GM21360 (cell line): Measurements from ENCODE around the gene BICRA.
A peak's percentile ranks its signal among the peaks of the same experiment; 100 is the strongest.
"Not testable (repeated sequence)": the region's sequence is repeated elsewhere in the genome, so short reads cannot be mapped to it uniquely, and the experiment has no call there.

Experiments used
- ATAC-seq: cut with Tn5 transposase; IDR thresholded peaks from one replicate; pipeline ENCODE4 v1.9.1; 2021; ENCODE audit warnings: mild to moderate bottlenecking, moderate library complexity; ENCODE audit not compliant: unreplicated experiment

BICRA gene

DNA sequence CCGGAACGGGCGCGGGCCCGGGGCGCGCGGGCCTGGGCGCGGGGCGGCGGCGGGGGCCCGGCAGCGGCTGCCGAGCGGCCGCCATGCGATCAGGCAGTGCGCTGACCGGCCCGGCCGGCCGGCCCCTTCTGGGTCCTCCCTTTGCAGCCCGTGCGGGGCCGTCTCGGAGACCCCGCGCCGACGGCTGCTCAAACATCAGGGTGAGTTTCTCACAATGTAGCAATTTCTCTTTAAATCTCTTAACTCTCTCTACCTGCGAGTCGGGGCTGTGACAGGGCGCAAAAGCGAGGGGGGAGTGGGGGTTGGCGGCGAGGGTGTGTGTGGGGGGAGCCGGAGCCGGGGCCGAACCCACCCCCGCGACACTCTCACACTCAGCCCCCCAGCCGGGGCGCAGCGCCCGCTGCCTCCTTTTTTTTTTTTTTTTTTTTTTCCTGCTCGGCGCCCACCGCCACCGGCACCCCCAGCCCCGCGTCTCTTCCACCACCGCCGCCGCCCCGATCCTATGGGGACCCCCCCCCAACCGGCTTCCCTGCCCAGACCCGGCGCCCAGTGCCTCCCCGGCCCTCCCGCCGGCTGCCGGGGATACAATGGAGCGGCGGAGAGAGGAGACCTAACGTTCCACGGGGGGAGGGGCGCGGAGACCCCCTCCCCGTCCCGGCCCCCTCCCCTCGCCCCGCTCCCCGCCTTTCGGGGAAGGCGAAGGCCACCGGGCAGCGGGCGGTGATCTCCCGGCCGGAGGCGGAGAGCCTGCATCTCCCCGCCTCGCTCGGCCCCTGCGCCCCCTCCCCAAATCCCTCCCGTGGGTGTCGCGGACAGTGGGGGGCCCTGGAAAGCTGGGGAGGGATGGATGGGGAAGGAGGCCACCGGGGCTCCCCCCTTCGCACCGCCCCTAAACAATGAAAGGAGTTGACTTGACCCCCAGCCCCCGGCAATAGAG is at the start of gene BICRA:
BICRA (plus strand) TSS at position 166 of the 937 bp plus-strand sequence. CDS start 64,441 bp downstream, outside the sequence.
- peak; percentile 30 for ATAC-seq

- no peak for ATAC-seq
Measured at GRCh38 chr19:47560999-47561398, 47.9 kb upstream of the BICRA start.

GRCh38 chr19:47561440-47562057 is 47.4 kb upstream of the BICRA start:
- ATAC-seq: no peak

GRCh38 chr19:47564081-47564480 is 44.9 kb upstream of the BICRA start:
- ATAC-seq: no peak

DNA sequence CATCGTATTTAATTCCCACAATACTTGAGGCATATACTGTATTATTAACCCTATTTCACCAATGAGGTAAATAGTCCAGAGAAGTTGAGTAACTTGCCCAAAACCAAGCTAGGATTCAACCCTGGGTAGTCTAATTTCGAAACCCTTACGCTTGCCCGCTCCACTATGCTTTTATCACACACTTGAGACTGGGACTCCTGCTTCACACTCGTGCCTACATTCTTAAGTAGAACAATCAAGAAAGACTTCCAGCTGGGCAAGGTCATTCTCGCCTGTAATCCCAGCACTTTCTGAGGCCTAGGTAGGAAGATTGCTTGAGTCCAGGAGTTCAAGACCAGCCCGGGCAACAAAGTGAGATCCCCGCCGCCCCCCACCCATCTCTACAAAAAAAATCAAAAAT is 39.6 kb upstream of the BICRA start:
- ATAC-seq: no peak

DNA sequence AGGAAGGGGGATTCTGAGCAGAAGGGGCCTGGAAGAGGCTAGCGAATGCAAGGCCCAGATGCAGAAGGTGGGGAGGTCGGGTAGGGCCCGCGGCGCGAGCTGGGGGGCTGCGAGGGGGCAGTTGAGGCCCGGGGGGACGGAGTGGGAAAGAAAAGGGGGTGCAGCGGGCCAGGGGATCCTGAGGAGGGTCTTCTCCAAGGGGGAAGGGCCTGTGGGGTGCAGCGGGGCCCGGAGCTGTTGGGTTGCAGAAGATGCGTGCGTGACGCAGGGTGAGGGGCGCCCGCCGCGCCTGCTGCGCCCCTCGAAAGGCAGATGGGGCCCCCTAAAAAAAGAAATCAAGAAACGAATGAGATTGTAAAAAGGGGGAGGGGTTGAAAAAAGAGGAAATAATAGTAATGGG is 36.3 kb upstream of the BICRA start:
- ATAC-seq: no peak

GRCh38 chr19:47573071-47574026 is 35.6 kb upstream of the BICRA start, which contains the start of gene ZNF541:
ZNF541 (minus strand) TSS chr19:47573148; CDS start chr19:47555856, 17,292 bp downstream.
- no peak for ATAC-seq

- ATAC-seq: no peak
Measured at GRCh38 chr19:47580397-47580796, 28.5 kb upstream of the BICRA start.

- ATAC-seq: no peak
Measured at GRCh38 chr19:47581605-47582319, 27.2 kb upstream of the BICRA start.

GRCh38 chr19:47582320-47582909 is 26.5 kb upstream of the BICRA start:
- ATAC-seq: no peak

GRCh38 chr19:47583161-47583560 is 25.8 kb upstream of the BICRA start:
- not testable (repeated sequence) for ATAC-seq

DNA sequence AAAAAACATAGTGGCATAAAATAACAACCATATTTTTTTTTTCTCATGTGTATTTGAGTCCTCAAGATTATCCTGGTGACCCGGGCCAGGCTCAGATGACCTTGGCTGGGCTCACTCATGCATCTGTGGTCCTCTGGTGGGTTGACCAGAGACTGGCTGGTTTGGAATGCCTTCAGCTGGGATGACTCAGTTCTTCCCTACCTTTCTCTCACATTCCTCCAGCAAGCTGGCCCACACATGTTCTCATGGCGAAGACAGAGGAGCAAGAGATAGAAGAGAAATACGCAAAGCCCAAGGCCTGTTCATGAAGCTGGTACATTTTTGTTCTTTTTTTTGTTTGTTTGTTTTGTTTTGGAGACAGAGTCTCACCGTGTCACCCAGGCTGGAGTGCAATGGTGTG is 21.6 kb upstream of the BICRA start:
- no peak for ATAC-seq

GRCh38 chr19:47589824-47590223 is 19.1 kb upstream of the BICRA start:
- no peak for ATAC-seq

- ATAC-seq: no peak
Measured at GRCh38 chr19:47593860-47594259, 15.1 kb upstream of the BICRA start.

- ATAC-seq: no peak
Measured at GRCh38 chr19:47595944-47596343, 13.0 kb upstream of the BICRA start.

GRCh38 chr19:47598407-47599349 is 10.3 kb upstream of the BICRA start:
- no peak for ATAC-seq

DNA sequence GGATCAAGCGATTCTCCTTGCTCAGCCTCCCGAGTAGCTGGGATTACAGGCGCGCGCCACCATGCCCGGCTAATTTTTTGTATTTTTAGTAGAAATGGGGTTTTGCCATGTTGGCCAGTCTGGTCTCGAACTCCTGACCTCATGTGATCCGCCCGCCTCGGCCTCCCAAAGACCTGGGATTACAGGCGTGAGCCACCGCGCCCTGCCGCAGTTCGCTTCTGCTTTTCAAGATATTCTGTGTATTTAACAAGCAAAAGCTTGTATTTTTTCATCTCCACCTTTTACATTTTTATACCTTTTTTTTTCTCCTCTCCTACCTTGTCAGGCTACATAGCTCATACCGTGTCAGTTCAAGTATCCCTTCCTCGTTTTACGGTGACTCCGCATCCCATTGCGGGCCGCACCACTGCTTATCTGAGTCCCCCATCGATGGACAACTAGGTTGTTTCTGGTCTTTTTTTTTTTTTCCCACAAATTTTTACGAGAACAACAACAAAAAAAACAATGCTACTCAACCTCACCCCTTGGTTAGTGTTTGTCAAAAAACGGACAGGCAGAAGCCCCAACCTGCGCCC is 9.2 kb upstream of the BICRA start:
- not testable (repeated sequence) for ATAC-seq
